GM21717 (cell line): ENCODE measurements around the gene SHLD2.
"Not testable (repeated sequence)": the region's sequence is repeated elsewhere in the genome, so short reads cannot be mapped to it uniquely, and the experiment has no call there.

Source experiments
- ATAC-seq: cut with Tn5 transposase; IDR thresholded peaks from one replicate; pipeline ENCODE4 v1.9.1; 2021; ENCODE audit warnings: mild to moderate bottlenecking, moderate library complexity; ENCODE audit not compliant: unreplicated experiment

SHLD2 gene

GRCh38 chr10:87083576-87084290 lies 11.3 kb upstream of the SHLD2 start:
- peak; percentile 41 for ATAC-seq

GRCh38 chr10:87084291-87084782 lies 10.7 kb upstream of the SHLD2 start:
- peak; percentile 76 for ATAC-seq

- no peak for ATAC-seq
Measured at GRCh38 chr10:87085537-87085936, 9.5 kb upstream of the SHLD2 start.

- ATAC-seq = no peak
Measured at GRCh38 chr10:87089746-87090145, 5.3 kb upstream of the SHLD2 start.

- ATAC-seq = no peak
Measured at GRCh38 chr10:87090779-87091178, 4.2 kb upstream of the SHLD2 start.

- ATAC-seq = no peak
Measured at GRCh38 chr10:87092376-87092860, 2.6 kb upstream of the SHLD2 start.

- ATAC-seq = no peak
Measured at GRCh38 chr10:87092861-87093631, 2.0 kb upstream of the SHLD2 start.

GRCh38 chr10:87093632-87094372 lies 1.2 kb upstream of the SHLD2 start:
- ATAC-seq = peak; percentile 35

- ATAC-seq = peak; percentile 56
Measured at GRCh38 chr10:87095236-87095945, 385 bp downstream of the SHLD2 start.

- ATAC-seq = no peak
Measured at GRCh38 chr10:87101996-87102395, 7.0 kb downstream of the SHLD2 start.

- ATAC-seq = not testable (repeated sequence)
Measured at GRCh38 chr10:87104727-87105126, 9.7 kb downstream of the SHLD2 start.

GRCh38 chr10:87105446-87106124 lies 10.6 kb downstream of the SHLD2 start:
- no peak for ATAC-seq

- ATAC-seq = not testable (repeated sequence)
Measured at GRCh38 chr10:87118122-87118521, 23.1 kb downstream of the SHLD2 start.

GRCh38 chr10:87119029-87119428 lies 24.0 kb downstream of the SHLD2 start:
- not testable (repeated sequence) for ATAC-seq

- ATAC-seq = not testable (repeated sequence)
Measured at GRCh38 chr10:87123351-87123750, 28.3 kb downstream of the SHLD2 start.

GRCh38 chr10:87127048-87127447 lies 32.0 kb downstream of the SHLD2 start:
- not testable (repeated sequence) for ATAC-seq

- ATAC-seq = not testable (repeated sequence)
Measured at GRCh38 chr10:87127607-87128156, 32.7 kb downstream of the SHLD2 start.

- not testable (repeated sequence) for ATAC-seq
Measured at GRCh38 chr10:87132176-87132575, 37.2 kb downstream of the SHLD2 start.

GRCh38 chr10:87133936-87134335 lies 38.9 kb downstream of the SHLD2 start:
- ATAC-seq = not testable (repeated sequence)

GRCh38 chr10:87134440-87134839 lies 39.4 kb downstream of the SHLD2 start:
- ATAC-seq = not testable (repeated sequence)
